Activated CD4-positive, alpha-beta T cell treated with anti-CD3 and anti-CD28 coated beads for 48 hours (primary cell): ENCODE measurements around the gene GOLT1A.
"Not testable (repeated sequence)": the region's sequence is repeated elsewhere in the genome, so short reads cannot be mapped to it uniquely, and the experiment has no call there.

ENCODE experiments used
- DNase-seq: peaks from one replicate; pipeline ENCODE4 v3.0.0-alpha.2; 2020

GOLT1A gene

GRCh38 chr1:204246876-204247275 is 33.1 kb upstream of the GOLT1A start:
- DNase-seq, result no peak

GRCh38 chr1:204242920-204243319 is 29.1 kb upstream of the GOLT1A start:
- no peak for DNase-seq

DNA sequence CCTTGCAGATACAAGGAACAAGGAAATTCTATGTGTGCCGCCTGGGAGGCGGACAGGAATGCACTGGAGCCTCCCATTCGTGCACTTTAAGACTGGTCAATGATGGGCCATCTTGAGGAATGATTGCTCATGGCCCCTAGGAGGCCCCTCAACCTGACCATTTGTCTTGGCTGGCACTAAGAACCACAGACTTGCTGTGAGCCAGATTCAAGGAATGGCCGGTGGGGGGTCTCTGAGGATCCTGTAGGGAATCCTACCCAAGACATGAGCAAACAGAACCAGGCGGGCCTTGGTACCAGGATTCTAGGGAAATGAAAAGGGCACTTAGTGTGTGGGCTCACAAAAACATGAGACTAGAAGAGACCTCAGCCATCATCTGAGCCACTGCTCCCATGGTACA is 28.1 kb upstream of the GOLT1A start:
- DNase-seq, result no peak

DNA sequence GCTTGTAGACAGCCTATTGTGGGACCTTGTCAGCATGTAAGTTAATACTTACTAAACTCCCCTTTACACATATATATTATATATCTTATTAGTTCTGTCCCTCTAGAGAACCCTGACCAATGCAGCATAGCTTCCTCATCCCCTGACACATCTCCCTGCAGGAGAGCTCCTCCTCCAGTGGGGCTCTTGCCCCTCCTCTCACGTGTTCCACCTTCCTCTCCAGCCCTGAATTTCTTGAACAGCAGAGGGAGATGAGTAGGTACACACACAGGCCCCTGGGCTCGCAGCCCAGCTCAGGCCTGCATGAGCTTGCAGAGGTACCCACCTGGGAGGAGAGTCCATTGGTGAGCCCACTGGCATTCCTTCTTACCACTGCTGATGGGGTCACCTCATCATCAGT is 27.3 kb upstream of the GOLT1A start:
- no peak for DNase-seq

DNA sequence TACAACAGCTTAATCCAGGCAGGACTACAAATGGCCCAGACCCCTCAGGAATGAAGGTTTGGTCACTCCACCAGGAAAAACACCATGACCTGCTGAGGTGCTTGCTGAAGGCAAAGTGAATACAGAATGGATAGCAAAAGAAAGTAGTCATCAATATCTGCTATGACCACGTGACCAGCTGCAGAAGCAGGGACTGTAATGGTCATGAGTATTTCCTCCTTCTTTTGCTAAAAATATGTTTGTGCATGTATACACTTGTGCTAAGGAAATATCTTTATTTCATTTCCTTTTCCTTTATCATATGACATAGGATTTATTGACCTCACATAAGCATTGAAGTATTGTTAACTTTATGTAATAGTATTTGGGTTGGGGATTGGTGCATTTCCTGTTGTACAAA is 26.4 kb upstream of the GOLT1A start:
- DNase-seq, result no peak

GRCh38 chr1:204239401-204239800 is 25.6 kb upstream of the GOLT1A start:
- not testable (repeated sequence) for DNase-seq

- DNase-seq, result not testable (repeated sequence)
Observed at GRCh38 chr1:204238520-204238919, 24.7 kb upstream of the GOLT1A start.

DNA sequence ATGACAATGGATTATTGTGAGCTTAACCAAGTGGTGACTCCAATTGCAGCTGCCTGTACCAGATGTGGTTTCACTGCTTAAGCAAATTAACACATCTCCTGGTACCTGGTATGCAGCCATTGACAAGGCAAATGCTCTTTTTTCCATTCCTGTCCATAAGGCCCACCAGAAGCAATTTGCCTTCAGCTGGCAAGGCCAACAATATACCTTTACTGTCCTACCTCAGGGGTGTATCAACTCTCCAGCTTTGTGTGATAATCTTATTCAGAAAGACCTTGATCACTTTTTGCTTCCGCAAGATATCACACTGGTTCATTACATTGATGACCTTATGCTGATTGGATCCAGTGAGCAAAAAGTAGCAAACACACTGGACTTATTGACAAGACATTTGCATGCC is 23.7 kb upstream of the GOLT1A start:
- not testable (repeated sequence) for DNase-seq

DNA sequence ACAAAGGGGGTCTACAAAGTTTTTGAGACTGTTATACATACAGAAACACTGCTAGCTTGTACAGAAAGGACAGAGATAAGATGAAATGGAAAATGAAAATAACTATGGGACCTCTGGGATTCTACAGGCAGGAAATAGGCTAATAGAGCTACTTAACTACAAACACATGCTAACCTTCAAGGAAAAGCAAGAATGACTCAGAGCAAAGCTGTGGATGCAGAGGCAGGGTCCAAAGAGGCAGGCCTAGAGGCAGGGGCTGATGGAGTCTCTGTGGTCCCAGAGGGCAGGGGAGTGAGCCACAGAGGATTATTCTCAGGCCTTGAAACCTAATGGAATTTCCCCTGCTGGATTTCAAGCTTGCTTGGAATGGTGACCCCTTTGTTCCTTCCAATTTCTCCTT is 18.7 kb upstream of the GOLT1A start:
- no peak for DNase-seq

DNA sequence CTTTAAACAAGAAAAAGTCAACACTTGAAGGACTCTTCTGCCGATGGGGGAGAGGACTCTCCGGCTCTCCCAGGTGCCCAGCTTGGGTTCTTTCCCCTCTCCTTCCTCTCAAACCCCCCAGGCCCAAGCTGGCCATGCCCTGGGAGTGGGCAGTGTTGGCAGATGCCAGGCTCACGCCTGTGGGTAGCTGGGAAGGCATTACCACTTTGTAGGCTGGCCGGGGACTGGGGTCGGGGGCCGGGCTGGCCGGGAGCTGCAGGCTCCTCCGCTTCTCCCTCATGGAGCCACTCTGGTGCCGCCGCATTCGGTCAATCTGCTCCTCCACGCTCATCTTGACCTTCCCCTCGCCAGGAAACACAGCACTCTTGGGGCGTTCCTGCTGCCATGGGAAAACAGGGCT is 16.4 kb upstream of the GOLT1A start:
- DNase-seq, result no peak

DNA sequence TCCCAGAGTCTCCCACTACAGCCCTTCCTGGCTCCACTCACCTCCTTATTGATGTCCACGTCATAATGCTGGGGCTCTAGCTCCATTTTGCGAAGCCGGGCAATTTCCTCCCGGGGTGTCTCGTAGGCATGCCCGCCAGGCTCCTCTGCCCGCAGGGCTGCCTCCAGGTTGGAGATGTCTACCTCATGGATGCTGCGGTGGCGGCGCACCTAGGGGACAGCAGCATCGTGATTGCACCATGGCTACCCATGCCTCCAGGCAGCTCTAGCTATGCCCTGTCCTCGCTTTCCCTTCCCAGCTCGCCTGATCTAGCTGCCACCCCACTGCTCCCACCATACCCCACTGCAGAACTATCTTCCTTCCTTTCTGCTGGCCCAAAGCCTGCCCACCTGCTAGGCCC is 15.1 kb upstream of the GOLT1A start:
- no peak for DNase-seq

- DNase-seq, result no peak
Observed at GRCh38 chr1:204227996-204228785, 14.4 kb upstream of the GOLT1A start.

GRCh38 chr1:204227351-204227750 is 13.6 kb upstream of the GOLT1A start:
- no peak for DNase-seq

- DNase-seq, result no peak
Observed at GRCh38 chr1:204225841-204226735, 12.3 kb upstream of the GOLT1A start.

DNA sequence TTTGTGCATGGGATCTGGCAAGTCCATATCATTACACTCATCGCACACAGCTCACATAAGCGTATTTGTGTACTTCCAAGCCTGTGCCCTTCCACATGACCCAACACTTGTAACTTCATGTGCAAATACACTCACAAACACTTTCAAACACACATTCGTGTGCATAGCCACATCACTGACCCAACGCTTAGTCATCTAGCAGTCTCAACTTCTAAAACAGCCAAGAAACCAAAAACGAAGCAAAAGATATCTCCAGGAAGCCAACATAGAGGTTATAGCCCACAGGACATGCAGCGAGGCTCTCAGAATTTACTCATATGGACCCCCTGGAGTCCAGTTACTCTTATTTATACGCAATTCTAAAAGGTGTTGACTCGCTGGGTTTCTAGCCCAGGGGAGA is 10.9 kb upstream of the GOLT1A start:
- no peak for DNase-seq

GRCh38 chr1:204223129-204223860 is 9.5 kb upstream of the GOLT1A start:
- no peak for DNase-seq

GRCh38 chr1:204222764-204223055 is 8.9 kb upstream of the GOLT1A start:
- DNase-seq, result no peak

DNA sequence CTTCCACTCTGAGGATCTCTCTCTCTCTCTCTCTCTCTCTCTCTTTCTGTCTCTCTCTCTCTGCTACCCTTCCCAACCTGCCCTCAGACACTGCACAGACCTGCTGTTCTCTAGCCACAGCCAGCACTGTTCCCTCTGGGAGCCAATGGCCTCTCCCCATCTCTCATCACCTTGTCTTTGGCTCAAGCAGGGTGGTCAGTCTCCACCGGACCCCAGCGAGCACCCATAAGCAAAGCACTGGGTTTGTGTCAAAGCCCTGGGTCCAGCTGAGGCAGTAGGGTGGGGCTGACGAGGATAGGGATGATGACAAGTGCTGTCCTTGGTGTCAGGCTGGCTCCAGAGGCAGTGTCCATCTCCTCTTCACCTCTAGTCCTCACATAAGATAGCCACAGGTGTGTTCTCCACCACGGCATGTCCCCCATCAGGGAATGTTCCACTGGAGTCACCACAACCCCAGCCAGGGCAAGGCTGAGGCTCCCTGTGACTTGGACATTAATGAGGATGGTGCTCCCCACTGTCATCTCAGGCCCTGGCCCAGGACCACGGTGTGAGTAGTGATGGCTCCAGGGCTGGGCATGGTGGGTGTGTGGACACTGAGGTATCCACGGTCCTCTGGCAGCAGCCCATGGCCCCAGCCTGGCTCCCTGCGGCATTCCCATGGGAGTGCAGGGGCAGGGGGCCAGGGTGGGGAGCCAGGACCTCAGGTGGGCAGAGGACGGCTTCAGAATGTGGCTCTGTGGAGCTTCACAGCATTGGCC is 8.4 kb upstream of the GOLT1A start:
- no peak for DNase-seq

GRCh38 chr1:204221271-204221670 is 7.5 kb upstream of the GOLT1A start:
- no peak for DNase-seq

GRCh38 chr1:204219971-204220616 is 6.3 kb upstream of the GOLT1A start:
- DNase-seq, result no peak

DNA sequence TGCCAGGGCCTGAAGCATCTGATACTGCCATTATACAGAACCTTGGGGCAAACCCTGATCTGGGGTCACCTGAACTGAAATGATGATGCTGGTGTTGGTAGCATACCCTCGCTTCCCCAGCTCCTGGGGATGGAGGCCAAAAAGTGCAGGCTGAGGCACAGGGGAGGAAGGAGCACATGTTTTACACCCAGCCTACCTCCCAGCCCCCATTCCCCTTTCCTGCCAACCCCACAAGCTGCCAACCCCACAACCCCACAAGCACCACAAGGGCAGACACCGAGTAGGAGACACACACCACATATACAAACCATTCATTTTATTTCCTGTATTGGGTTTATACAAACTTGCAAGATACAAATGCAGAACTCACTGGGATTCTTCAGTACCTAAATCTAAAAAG is 4.8 kb upstream of the GOLT1A start:
- no peak for DNase-seq

DNA sequence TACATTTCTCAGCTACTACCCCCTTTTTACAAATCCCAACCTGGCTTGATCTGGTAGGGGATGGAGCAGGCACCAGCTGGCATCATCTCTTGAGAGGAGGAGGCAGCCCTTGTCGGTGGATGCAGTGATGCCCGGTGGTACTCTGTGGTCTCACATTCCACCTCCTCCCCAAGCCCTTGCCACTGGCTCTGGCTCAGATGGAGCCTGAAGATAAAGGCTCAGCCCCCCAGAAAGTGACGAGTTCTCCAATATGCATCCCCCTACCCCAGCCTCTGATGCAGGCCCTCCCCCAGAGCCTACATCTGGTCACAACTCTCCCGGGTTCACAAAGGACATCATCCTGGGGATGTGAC is 3.8 kb upstream of the GOLT1A start:
- DNase-seq, result no peak
